GM13977 (cell line): ENCODE measurements around the gene LMBRD1.
A peak's percentile ranks its signal among the peaks of the same experiment; 100 is the strongest.

Experiments used
- DNase-seq: peaks from one replicate; pipeline ENCODE4 v3.0.0; 2012; ENCODE audit warnings: low spot score
- in situ Hi-C: fragments of 300-500 bp; cut with MboI; formaldehyde crosslinking; loops from one replicate; pipeline ENCODE4 v1.12.0; 2022; ENCODE audit warnings: low sequenced_read_pairs, low pct_unique_long_range_greater_than_20kb, mixed read lengths, inconsistent platforms; ENCODE audit not compliant: unreplicated experiment
- TF ChIP-seq, protein P1 (sequence below): IDR thresholded peaks from 2 replicates; pipeline ENCODE4 v1.5.1; 2012; ENCODE audit warnings: mild to moderate bottlenecking, control low read depth; ENCODE audit not compliant: insufficient read depth; ENCODE audit errors: extremely low read depth, missing control alignments

The LMBRD1 gene

DNA sequence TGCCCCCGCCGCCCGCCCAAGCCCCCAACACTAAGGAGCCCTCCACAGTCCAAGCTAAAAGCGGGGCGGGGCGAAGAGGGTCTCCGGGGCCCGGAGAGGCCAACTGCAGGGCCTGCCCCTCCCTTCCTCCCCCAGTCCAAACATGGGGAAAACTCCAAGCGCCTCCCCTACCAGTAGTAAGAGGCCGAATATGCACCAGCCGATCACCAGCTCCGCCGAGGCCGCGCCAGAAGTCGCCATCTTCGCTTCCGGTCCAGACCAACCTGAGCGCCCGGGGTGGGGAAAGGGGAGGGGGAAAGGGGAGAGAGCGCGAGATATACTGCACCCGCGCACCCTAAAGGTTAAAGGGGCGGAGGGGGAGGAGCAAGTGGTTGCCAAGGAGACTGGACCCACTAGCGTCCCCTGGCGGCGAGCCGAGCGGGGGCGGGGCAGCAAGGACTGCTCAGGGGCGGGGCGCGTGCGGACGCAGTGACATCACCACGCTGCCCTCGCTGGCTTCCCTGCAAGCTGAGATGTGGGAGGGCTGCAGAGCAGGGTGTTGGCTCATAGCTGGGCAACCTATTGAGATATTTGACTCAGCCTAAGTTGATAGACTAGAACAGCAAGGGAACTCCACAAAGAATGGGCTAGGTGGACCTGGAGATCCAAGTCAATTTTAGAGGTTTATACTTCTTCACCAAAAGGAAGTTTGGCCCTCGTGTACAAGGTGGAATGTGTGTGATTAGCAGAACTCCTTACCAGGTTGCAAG, at the start of gene LMBRD1:
Gene LMBRD1, minus strand, starts transcription at position 369 of the 749 bp plus-strand sequence. Its CDS starts 129 bp downstream, at position 240.
- DNase-seq, result peak; percentile 88
- TF ChIP-seq, protein P1, sequence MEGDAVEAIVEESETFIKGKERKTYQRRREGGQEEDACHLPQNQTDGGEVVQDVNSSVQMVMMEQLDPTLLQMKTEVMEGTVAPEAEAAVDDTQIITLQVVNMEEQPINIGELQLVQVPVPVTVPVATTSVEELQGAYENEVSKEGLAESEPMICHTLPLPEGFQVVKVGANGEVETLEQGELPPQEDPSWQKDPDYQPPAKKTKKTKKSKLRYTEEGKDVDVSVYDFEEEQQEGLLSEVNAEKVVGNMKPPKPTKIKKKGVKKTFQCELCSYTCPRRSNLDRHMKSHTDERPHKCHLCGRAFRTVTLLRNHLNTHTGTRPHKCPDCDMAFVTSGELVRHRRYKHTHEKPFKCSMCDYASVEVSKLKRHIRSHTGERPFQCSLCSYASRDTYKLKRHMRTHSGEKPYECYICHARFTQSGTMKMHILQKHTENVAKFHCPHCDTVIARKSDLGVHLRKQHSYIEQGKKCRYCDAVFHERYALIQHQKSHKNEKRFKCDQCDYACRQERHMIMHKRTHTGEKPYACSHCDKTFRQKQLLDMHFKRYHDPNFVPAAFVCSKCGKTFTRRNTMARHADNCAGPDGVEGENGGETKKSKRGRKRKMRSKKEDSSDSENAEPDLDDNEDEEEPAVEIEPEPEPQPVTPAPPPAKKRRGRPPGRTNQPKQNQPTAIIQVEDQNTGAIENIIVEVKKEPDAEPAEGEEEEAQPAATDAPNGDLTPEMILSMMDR, result peak; percentile 92
- in situ Hi-C loops, result no loop called here

DNA sequence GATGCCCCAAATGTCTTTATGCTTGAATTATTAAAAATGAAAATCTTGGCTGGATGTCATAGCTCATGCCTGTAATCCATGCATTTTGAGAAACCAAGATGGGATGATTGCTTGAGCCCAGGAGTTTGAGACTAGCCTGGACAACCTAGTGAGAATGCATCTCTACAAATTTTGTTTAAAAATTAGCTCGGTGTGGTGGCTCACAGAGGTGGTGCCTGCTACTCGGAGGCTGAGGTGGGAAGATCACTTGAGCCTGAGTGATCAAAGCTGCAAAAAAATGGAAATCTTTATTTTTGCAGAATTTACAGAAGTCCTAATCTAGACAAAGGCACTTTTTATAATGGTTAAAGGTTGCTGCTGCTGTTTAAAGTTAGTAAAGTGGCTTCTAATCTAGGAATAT, 49.5 kb upstream of the LMBRD1 start:
- no peak for DNase-seq
- in situ Hi-C loops, result loop anchor here (25.0 kb wide), 1 partner anchor 266 kb away; no protein-coding TSS in a partner anchor

DNA sequence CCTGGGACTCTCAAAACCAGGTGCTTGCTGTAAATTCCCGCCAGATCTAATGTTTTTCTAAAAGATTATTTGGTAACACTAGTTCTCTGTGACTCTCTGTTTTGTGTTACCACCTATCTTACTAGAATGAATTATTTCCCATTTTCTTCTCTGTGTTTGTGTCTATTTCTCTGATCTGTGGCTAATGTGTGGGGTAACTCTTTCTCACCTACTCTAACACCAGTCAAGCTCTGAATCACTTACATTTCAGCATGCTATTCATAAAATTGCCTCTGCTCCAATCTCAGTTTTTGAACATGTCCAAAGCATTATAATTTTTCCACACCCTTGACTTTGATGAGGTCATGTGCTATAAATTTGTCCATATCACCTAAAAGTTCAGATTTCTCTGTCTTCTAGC, 46.4 kb upstream of the LMBRD1 start:
- TF ChIP-seq, protein P1, result no peak
- DNase-seq, result no peak
- in situ Hi-C loops, result loop anchor here (25.0 kb wide), 1 partner anchor 269 kb away; no protein-coding TSS in a partner anchor

More for the DNA sequence above, 49.5 kb upstream of the LMBRD1 start:
- TF ChIP-seq, protein P1, result no peak

DNA sequence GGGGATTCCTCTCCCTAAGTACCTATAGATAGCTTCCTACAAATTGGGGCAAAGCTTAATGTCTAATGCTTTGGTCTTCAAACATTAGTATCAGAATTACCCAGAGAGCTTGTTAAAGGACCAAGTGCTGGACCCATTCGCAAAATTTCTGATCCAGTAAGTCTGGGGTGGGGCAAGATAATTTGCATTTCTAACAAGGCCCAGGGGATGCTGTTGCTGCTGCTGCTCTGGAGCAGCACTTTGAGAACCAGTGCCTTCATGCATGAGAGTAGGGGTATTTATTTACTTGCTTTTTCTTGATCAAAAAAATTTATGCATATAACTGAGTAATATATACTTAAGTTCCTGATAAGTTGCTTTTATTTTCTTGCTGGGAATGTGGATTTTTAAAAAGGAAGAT, 45.1 kb upstream of the LMBRD1 start:
- no peak for DNase-seq
- in situ Hi-C loops, result loop anchor here (25.0 kb wide), 1 partner anchor 270 kb away; no protein-coding TSS in a partner anchor
- TF ChIP-seq, protein P1, result no peak

DNA sequence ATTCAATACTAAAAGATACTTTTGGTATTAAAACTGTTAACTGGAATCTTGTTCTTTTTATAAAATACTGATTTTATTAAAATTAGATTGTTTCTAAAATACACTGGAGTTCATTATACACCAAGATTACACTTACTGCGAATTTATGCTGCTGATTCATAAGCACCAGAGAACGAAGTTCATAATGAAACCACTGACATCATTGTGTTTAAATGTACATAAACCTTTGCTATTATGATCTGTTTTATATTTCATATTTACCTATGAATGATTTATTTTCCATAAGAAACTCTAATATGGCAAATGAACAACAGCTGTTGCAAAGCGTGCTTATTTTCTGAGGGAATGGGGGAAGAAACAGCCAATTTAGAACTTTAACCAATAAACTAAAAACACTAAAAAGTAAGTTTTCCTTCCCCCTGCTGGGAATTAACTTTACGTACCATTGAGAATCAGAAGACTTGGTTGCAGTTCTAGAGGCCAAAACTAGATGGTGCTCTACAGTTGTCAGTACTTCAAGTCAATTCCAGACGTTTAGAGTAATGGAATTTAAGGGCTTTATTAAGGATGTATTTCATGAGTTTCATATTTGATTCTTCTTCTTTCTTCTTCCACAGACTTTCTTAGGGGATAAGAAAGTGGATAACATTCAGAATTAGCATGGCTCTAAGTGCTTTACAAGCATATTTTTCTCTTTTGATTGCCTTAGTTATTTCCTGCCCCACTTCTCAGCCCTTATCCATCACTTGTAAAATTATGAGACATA, 38.8 kb upstream of the LMBRD1 start:
- DNase-seq, result peak; percentile 22
- TF ChIP-seq, protein P1, result peak; percentile 80
- in situ Hi-C loops, result loop anchor here (25.0 kb wide), 1 partner anchor 277 kb away; no protein-coding TSS in a partner anchor

DNA sequence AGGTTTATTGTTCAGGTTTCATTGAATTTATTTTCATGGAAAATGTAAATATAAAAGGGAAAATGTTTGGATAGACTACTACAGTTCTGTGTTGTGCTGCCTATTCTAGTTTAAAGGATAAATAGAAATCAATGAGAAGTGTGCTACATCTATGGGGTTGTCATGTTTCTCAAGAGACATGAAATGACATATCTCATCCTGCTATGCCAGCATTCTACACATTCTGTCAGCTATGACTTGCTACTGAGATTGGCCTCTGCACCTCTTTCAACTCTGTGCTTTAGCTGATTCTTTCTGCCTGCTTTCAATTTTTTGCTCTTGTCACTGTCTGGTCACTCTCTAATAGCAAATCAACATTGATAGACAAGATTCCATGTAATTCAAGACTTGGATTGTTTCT, 35.7 kb upstream of the LMBRD1 start:
- TF ChIP-seq, protein P1, result no peak
- in situ Hi-C loops, result loop anchor here (25.0 kb wide), 1 partner anchor 280 kb away; no protein-coding TSS in a partner anchor

More for the DNA sequence above, 35.7 kb upstream of the LMBRD1 start:
- DNase-seq, result no peak
